ENCODE results near the gene GPM6B. TPM values are rescaled to one million over a fixed set of nuclear protein-coding genes. Genes with fewer than 3 reads are reported as not detected.

Gene GPM6B
- total RNA-seq, 5 donors from 2014 or later (not counting 1 experiment from before 2014, with no cell fraction given) = 0.09 to 0.35 TPM; not detected in 3

- H3K9me3 Mint-ChIP-seq = no peaks in the 10 kb centered on the region
- Histone ChIP-seq H3K4me3 (ENCODE audit: control insufficient read depth in 1 of 2, extremely low read depth in 1 of 2, low read length in 1 of 2) (no peak overlapping the region), H3K9me3 (no peaks in the 10 kb centered on the region), H3K27me3 (replicated peaks in 1 of 2; ENCODE audit: control insufficient read depth in 2 of 2, extremely low read depth in 1 of 2, insufficient read depth in 2 of 2, low read length in 1 of 2) (no peaks in the 10 kb centered on the region), H3K27ac (ENCODE audit: low read length) (peak overlapping the region; percentile 6), H3K36me3 (ENCODE audit: control insufficient read depth in 2 of 2, extremely low read depth in 1 of 2, insufficient read depth in 1 of 2, low read length in 1 of 2) (peaks cover 0 to 40% of the 10 kb centered on the region in 2 donors), H3K4me1 (ENCODE audit: control insufficient read depth in 1 of 2, extremely low read depth in 1 of 2, insufficient read depth in 2 of 2, low read length in 2 of 2) (peaks cover 4 to 6% of the 10 kb centered on the region in 2 experiments)
- ChIA-PET CTCF (interaction anchor here (0.7 to 1.5 kb wide), 6 partner anchors 15 to 1556 kb away, joined by 3 to 4 read pairs (median 3); partner anchors contain the start of genes OFD1 (in 2 of the 2) and TRAPPC2 (in 2 of the 2)), POLR2A (interaction anchor here in 1 of 2 donors (0.6 kb wide), 1 partner anchor 13 kb away, joined by 3 read pairs; no protein-coding TSS in a partner anchor)
- peaks cover 14 to 44% (median 25%) of the 10 kb centered on the region in 3 donors for H3K4me1 Mint-ChIP-seq
- H3K27ac Mint-ChIP-seq = peak overlapping the region; percentile 63 to 64
- ATAC-seq (replicated peaks in 1 of 4) (peak; percentile 55 to 66 (median 64)), DNase-seq (peak in 5 of 35 experiments; percentile 8 to 55 (median 10))
- H3K4me3 Mint-ChIP-seq = no peak overlapping the region
- H3K27me3 Mint-ChIP-seq = no peaks in the 10 kb centered on the region
- H3K36me3 Mint-ChIP-seq = peaks cover 38% of the 10 kb centered on the region
Observed at GRCh38 chrX:13750204-13750603, 66.7 kb downstream of the GPM6B start.

GRCh38 chrX:13748486-13748885, 68.4 kb downstream of the GPM6B start:
- no peak for DNase-seq
- H3K9me3 Mint-ChIP-seq = no peaks in the 10 kb centered on the region
- no peak for ATAC-seq (replicated peaks in 1 of 4)
- H3K36me3 Mint-ChIP-seq = peaks cover 38% of the 10 kb centered on the region
- no CpG with 5 or more reads among the region's 3 CpGs for WGBS (ENCODE audit: insufficient coverage)
- no peak overlapping the region for H3K4me3 ChIP-seq (ENCODE audit: control insufficient read depth in 1 of 2, extremely low read depth in 1 of 2, low read length in 1 of 2)
- peaks cover 0 to 46% of the 10 kb centered on the region in 2 donors for H3K36me3 ChIP-seq (ENCODE audit: control insufficient read depth in 2 of 2, extremely low read depth in 1 of 2, insufficient read depth in 1 of 2, low read length in 1 of 2)
- peaks cover 8 to 43% (median 18%) of the 10 kb centered on the region in 3 donors for H3K4me1 Mint-ChIP-seq
- H3K27ac ChIP-seq (ENCODE audit: low read length) = no peak overlapping the region
- H3K4me1 ChIP-seq (ENCODE audit: control insufficient read depth in 1 of 2, extremely low read depth in 1 of 2, insufficient read depth in 2 of 2, low read length in 2 of 2) = peaks cover 0 to 6% of the 10 kb centered on the region in 2 experiments
- no peaks in the 10 kb centered on the region for H3K27me3 Mint-ChIP-seq
- H3K27me3 ChIP-seq (replicated peaks in 1 of 2; ENCODE audit: control insufficient read depth in 2 of 2, extremely low read depth in 1 of 2, insufficient read depth in 2 of 2, low read length in 1 of 2) = no peaks in the 10 kb centered on the region
- H3K4me3 Mint-ChIP-seq = no peak overlapping the region
- no peaks in the 10 kb centered on the region for H3K9me3 ChIP-seq
- ChIA-PET POLR2A (no interaction called here), CTCF (interaction anchor here (0.7 to 1.8 kb wide), 4 partner anchors 9 to 236 kb away, joined by 3 to 10 read pairs (median 3); partner anchors contain the start of genes OFD1 (in 1 of the 2) and TRAPPC2 (in 1 of the 2))
- H3K27ac Mint-ChIP-seq = no peak overlapping the region

- Histone ChIP-seq H3K4me1 (ENCODE audit: control insufficient read depth in 1 of 2, extremely low read depth in 1 of 2, insufficient read depth in 2 of 2, low read length in 2 of 2) (peaks cover 0 to 6% of the 10 kb centered on the region in 2 experiments), H3K4me3 (ENCODE audit: control insufficient read depth in 1 of 2, extremely low read depth in 1 of 2, low read length in 1 of 2) (no peak overlapping the region), H3K9me3 (no peaks in the 10 kb centered on the region), H3K27me3 (replicated peaks in 1 of 2; ENCODE audit: control insufficient read depth in 2 of 2, extremely low read depth in 1 of 2, insufficient read depth in 2 of 2, low read length in 1 of 2) (no peaks in the 10 kb centered on the region), H3K36me3 (ENCODE audit: control insufficient read depth in 2 of 2, extremely low read depth in 1 of 2, insufficient read depth in 1 of 2, low read length in 1 of 2) (peaks cover 0 to 42% of the 10 kb centered on the region in 2 donors), H3K27ac (ENCODE audit: low read length) (no peak overlapping the region)
- DNase-seq = peak in 25 of 35 experiments; percentile 7 to 66 (median 22)
- Mint-ChIP-seq H3K4me1 (peaks cover 13 to 44% (median 22%) of the 10 kb centered on the region in 3 donors), H3K27ac (peak overlapping the region in 1 of 2 donors; percentile 66), H3K27me3 (no peaks in the 10 kb centered on the region), H3K4me3 (no peak overlapping the region), H3K36me3 (peaks cover 34% of the 10 kb centered on the region), H3K9me3 (no peaks in the 10 kb centered on the region)
- no CpG with 5 or more reads among the region's 2 CpGs for WGBS (ENCODE audit: insufficient coverage)
- peak in 3 of 4 experiments; percentile 37 to 57 (median 38) for ATAC-seq (replicated peaks in 1 of 4)
- CTCF ChIA-PET = interaction anchor here (0.6 to 2.2 kb wide), 6 partner anchors 9 to 241 kb away, joined by 3 to 10 read pairs (median 4); partner anchors contain the start of genes OFD1 (in 1 of the 2) and TRAPPC2 (in 1 of the 2)
- POLR2A ChIA-PET = no interaction called here
Observed at GRCh38 chrX:13747836-13748235, 69.1 kb downstream of the GPM6B start.

- Histone ChIP-seq H3K4me3 (ENCODE audit: control insufficient read depth in 1 of 2, extremely low read depth in 1 of 2, low read length in 1 of 2) (peak overlapping the region in 1 of 2 donors; percentile 17), H3K36me3 (ENCODE audit: control insufficient read depth in 2 of 2, extremely low read depth in 1 of 2, insufficient read depth in 1 of 2, low read length in 1 of 2) (peaks cover 0 to 31% of the 10 kb centered on the region in 2 donors), H3K9me3 (no peaks in the 10 kb centered on the region), H3K4me1 (ENCODE audit: control insufficient read depth in 1 of 2, extremely low read depth in 1 of 2, insufficient read depth in 2 of 2, low read length in 2 of 2) (peaks cover 0 to 8% of the 10 kb centered on the region in 2 experiments), H3K27me3 (replicated peaks in 1 of 2; ENCODE audit: control insufficient read depth in 2 of 2, extremely low read depth in 1 of 2, insufficient read depth in 2 of 2, low read length in 1 of 2) (no peaks in the 10 kb centered on the region), H3K27ac (ENCODE audit: low read length) (peak overlapping the region; percentile 79)
- Mint-ChIP-seq H3K9me3 (no peaks in the 10 kb centered on the region), H3K4me3 (peak overlapping the region; percentile 50 to 70 (median 56)), H3K27ac (peak overlapping the region; percentile 88 to 89), H3K27me3 (peaks cover 0 to 5% of the 10 kb centered on the region in 2 donors), H3K4me1 (peaks cover 21 to 46% (median 29%) of the 10 kb centered on the region in 3 donors), H3K36me3 (peaks cover 20% of the 10 kb centered on the region)
- peak in 29 of 35 experiments; percentile 6 to 72 (median 23) for DNase-seq
- CTCF ChIA-PET = interaction anchor here (0.5 to 0.6 kb wide), 3 partner anchors 8 to 15 kb away, joined by 3 to 4 read pairs (median 3); no protein-coding TSS in a partner anchor
- WGBS (ENCODE audit: insufficient coverage) = no CpG with 5 or more reads among the region's 13 CpGs
- ATAC-seq (replicated peaks in 1 of 4) = peak; percentile 45 to 91 (median 70)
- POLR2A ChIA-PET = interaction anchor here in 1 of 2 donors (0.5 to 1.3 kb wide), 4 partner anchors 8 to 73 kb away, joined by 3 to 11 read pairs (median 3); partner anchors contain the start of genes OFD1 and TRAPPC2
Observed at GRCh38 chrX:13742397-13743176, 74.3 kb downstream of the GPM6B start.

- Mint-ChIP-seq H3K27ac (peak overlapping the region; percentile 11 to 89), H3K4me3 (peak overlapping the region in 1 of 3 donors; percentile 13), H3K27me3 (peaks cover 0 to 7% of the 10 kb centered on the region in 2 donors), H3K4me1 (peaks cover 24 to 46% (median 33%) of the 10 kb centered on the region in 3 donors), H3K36me3 (peaks cover 14% of the 10 kb centered on the region), H3K9me3 (no peaks in the 10 kb centered on the region)
- no CpG with 5 or more reads among the region's 6 CpGs for WGBS (ENCODE audit: insufficient coverage)
- ChIA-PET CTCF (no interaction called here), POLR2A (interaction anchor here (0.5 to 0.7 kb wide), 3 partner anchors 9 to 1982 kb away, joined by 3 to 4 read pairs (median 4); no protein-coding TSS in a partner anchor)
- peaks cover 0 to 8% of the 10 kb centered on the region in 2 experiments for H3K4me1 ChIP-seq (ENCODE audit: control insufficient read depth in 1 of 2, extremely low read depth in 1 of 2, insufficient read depth in 2 of 2, low read length in 2 of 2)
- no peaks in the 10 kb centered on the region for H3K27me3 ChIP-seq (replicated peaks in 1 of 2; ENCODE audit: control insufficient read depth in 2 of 2, extremely low read depth in 1 of 2, insufficient read depth in 2 of 2, low read length in 1 of 2)
- H3K4me3 ChIP-seq (ENCODE audit: control insufficient read depth in 1 of 2, extremely low read depth in 1 of 2, low read length in 1 of 2) = no peak overlapping the region
- ATAC-seq (replicated peaks in 1 of 4) (no peak), DNase-seq (no peak)
- no peaks in the 10 kb centered on the region for H3K9me3 ChIP-seq
- H3K27ac ChIP-seq (ENCODE audit: low read length) = peak overlapping the region; percentile 79
- H3K36me3 ChIP-seq (ENCODE audit: control insufficient read depth in 2 of 2, extremely low read depth in 1 of 2, insufficient read depth in 1 of 2, low read length in 1 of 2) = peaks cover 0 to 30% of the 10 kb centered on the region in 2 donors
Observed at GRCh38 chrX:13741695-13742094, 75.2 kb downstream of the GPM6B start.
